Adrenal gland (tissue), 5 donors: ENCODE data around the gene HRH2.

Experiments used
- CTCF ChIP-seq, 6 experiments: fragments of 450-650 bp in 4 of 6; fragments of 200-600 bp in 2 of 6; sonication (generic) in 1 of 6; IDR thresholded peaks; 1 replicate in 5 of 6; 2 replicates in 1 of 6; pipeline versions ENCODE4 v1.5.1 to v1.8.0; 2016 to 2021; ENCODE audit warnings: antibody characterized with exemption in 6 of 6, mild to moderate bottlenecking in 2 of 6, moderate library complexity in 1 of 6
- POLR2A ChIP-seq, 2 donors: fragments of 450-650 bp; IDR thresholded peaks; one replicate each; pipeline ENCODE4 v1.6.1; 2017; ENCODE audit warnings: antibody characterized with exemption in 2 of 2, mild to moderate bottlenecking in 2 of 2, moderate library complexity in 1 of 2
- donor health status: DM: no; HTN: no; CAD: no.

GRCh38 chr5:175714479-175715085, 56.7 kb downstream of the HRH2 start:
- TF ChIP-seq CTCF (IDR thresholded peaks at IDR 0.05), result no peak
- no peak for TF ChIP-seq POLR2A (IDR thresholded peaks at IDR 0.05)
